HG02852 (cell line): ENCODE data around the gene PIGL.
"Not testable (repeated sequence)": the region's sequence is repeated elsewhere in the genome, so short reads cannot be mapped to it uniquely, and the experiment has no call there.

Experiments
- ATAC-seq: cut with Tn5 transposase; IDR thresholded peaks from one replicate; pipeline ENCODE4 v1.9.1; 2021; ENCODE audit warnings: mild to moderate bottlenecking, moderate library complexity; ENCODE audit not compliant: unreplicated experiment

The PIGL gene

GRCh38 chr17:16304830-16305229 lies 87.8 kb downstream of the PIGL start:
- ATAC-seq, result no peak

GRCh38 chr17:16306211-16306610 lies 89.2 kb downstream of the PIGL start:
- no peak for ATAC-seq

GRCh38 chr17:16312061-16312460 lies 95.1 kb downstream of the PIGL start:
- ATAC-seq, result not testable (repeated sequence)

GRCh38 chr17:16313139-16314090 lies 96.4 kb downstream of the PIGL start:
- no peak for ATAC-seq

GRCh38 chr17:16314189-16314588 lies 97.2 kb downstream of the PIGL start:
- no peak for ATAC-seq

- ATAC-seq, result no peak
Observed at GRCh38 chr17:16314859-16315258, 97.8 kb downstream of the PIGL start.

- no peak for ATAC-seq
Observed at GRCh38 chr17:16319969-16320368, 103.0 kb downstream of the PIGL start.

- no peak for ATAC-seq
Observed at GRCh38 chr17:16322636-16323035, 105.6 kb downstream of the PIGL start.

GRCh38 chr17:16325964-16326363 lies 109.0 kb downstream of the PIGL start:
- no peak for ATAC-seq

- no peak for ATAC-seq
Observed at GRCh38 chr17:16327018-16327417, 110.0 kb downstream of the PIGL start.

- ATAC-seq, result no peak
Observed at GRCh38 chr17:16328997-16329396, 112.0 kb downstream of the PIGL start.

GRCh38 chr17:16329519-16330271 lies 112.7 kb downstream of the PIGL start:
- no peak for ATAC-seq

- no peak for ATAC-seq
Observed at GRCh38 chr17:16338391-16338790, 121.4 kb downstream of the PIGL start.

GRCh38 chr17:16339402-16339801 lies 122.4 kb downstream of the PIGL start:
- no peak for ATAC-seq

- no peak for ATAC-seq
Observed at GRCh38 chr17:16339959-16340358, 122.9 kb downstream of the PIGL start.

- no peak for ATAC-seq
Observed at GRCh38 chr17:16342979-16343378, 126.0 kb downstream of the PIGL start.

GRCh38 chr17:16343569-16343968 lies 126.6 kb downstream of the PIGL start:
- no peak for ATAC-seq

- ATAC-seq, result no peak
Observed at GRCh38 chr17:16345565-16345964, 128.6 kb downstream of the PIGL start.

- no peak for ATAC-seq
Observed at GRCh38 chr17:16346721-16347271, 129.8 kb downstream of the PIGL start.

- no peak for ATAC-seq
Observed at GRCh38 chr17:16348586-16348985, 131.6 kb downstream of the PIGL start.

GRCh38 chr17:16349431-16349830 lies 132.4 kb downstream of the PIGL start:
- ATAC-seq, result no peak

- no peak for ATAC-seq
Observed at GRCh38 chr17:16351831-16352230, 134.8 kb downstream of the PIGL start.
